Esophagus squamous epithelium (tissue), 5 donors: ENCODE data around the gene OSBPL9. TPM values are rescaled to one million over a fixed set of nuclear protein-coding genes. Genes with fewer than 3 reads are reported as not detected.
"Not testable (repeated sequence)": the region's sequence is repeated elsewhere in the genome, so short reads cannot be mapped to it uniquely, and the experiment has no call there.

Experiments used
- DNase-seq: peaks from one replicate; lab custom pipeline; 2025; lab: John Stamatoyannopoulos, UW
- H3K27ac ChIP-seq, 4 donors: fragments of 200-600 bp; sonication (generic); one replicate each; pipeline ENCODE4 v1.5.1; 2016 to 2019; ENCODE audit warnings: mild to moderate bottlenecking in 1 of 4
- H3K27me3 ChIP-seq, 4 donors: fragments of 200-600 bp; sonication (generic); 1 replicate in 3 of 4; 2 replicates in 1 of 4; pipeline versions ENCODE4 v1.5.1 to v1.6.0; 2017 to 2021; ENCODE audit warnings: antibody characterized with exemption in 1 of 4
- H3K36me3 ChIP-seq, 3 donors: fragments of 200-600 bp; sonication (generic); one replicate each; pipeline ENCODE4 v1.5.1; 2016 to 2019
- H3K4me1 ChIP-seq, 3 donors: fragments of 200-600 bp; sonication (generic); one replicate each; pipeline ENCODE4 v1.5.1; 2017 to 2019
- H3K4me3 ChIP-seq, 4 donors: fragments of 200-600 bp; sonication (generic); 1 replicate in 3 of 4; 2 replicates in 1 of 4; pipeline ENCODE4 v1.5.1; 2016 to 2019; ENCODE audit warnings: mild to moderate bottlenecking in 2 of 4, moderate library complexity in 1 of 4
- H3K9me3 ChIP-seq, 3 donors: fragments of 200-600 bp; sonication (generic); one replicate each; pipeline ENCODE4 v1.5.1; 2016 to 2019
- CTCF ChIP-seq, 6 experiments: fragments of 450-650 bp in 4 of 6; fragments of 200-600 bp in 2 of 6; sonication (generic) in 2 of 6; IDR thresholded peaks; one replicate each; pipeline ENCODE4 v1.5.1; 2016 to 2019; ENCODE audit warnings: antibody characterized with exemption in 6 of 6, mild to moderate bottlenecking in 4 of 6, moderate library complexity in 4 of 6
- POLR2A ChIP-seq, 4 donors: fragments of 450-650 bp; IDR thresholded peaks; one replicate each; pipeline ENCODE4 v1.6.1; 2017; ENCODE audit warnings: antibody characterized with exemption in 4 of 4, mild to moderate bottlenecking in 4 of 4, moderate library complexity in 3 of 4
- WGBS, 2 donors: methylation state at CpG; one replicate each; pipeline ENCODE4 v1.1.5; 2018; 5-methylcytosine and 5-hydroxymethylcytosine counted together
- intact Hi-C: fragments of 100-400 bp; cut with DNase I; formaldehyde crosslinking; loops from one replicate; pipeline ENCODE4 v1.15.0; 2022
- total RNA-seq, 4 donors: library from RNA; depleted of rRNA; stranded (reverse); fragments of >200 nt; gene quantifications; one replicate each; pipeline ENCODE4 v1.1.0, GENCODE V29; 2016
- donor health status: DM: yes; HTN: yes; CAD: no.

Gene OSBPL9
- total RNA-seq, 4 donors from 2014 or later: 13.9 to 71.9 (median 37.4) TPM

- intact Hi-C loops: no loop called here
- no peak overlapping the region for H3K27ac ChIP-seq
- 48 to 55% methylated on average over 6 of the region's 6 CpGs for WGBS, 2 donors
- H3K4me3 ChIP-seq: no peak overlapping the region
- no peak for DNase-seq
- TF ChIP-seq POLR2A (IDR thresholded peaks at IDR 0.05) (no peak), CTCF (IDR thresholded peaks at IDR 0.05) (no peak)
- H3K36me3 ChIP-seq: no peaks in the 10 kb centered on the region
- no peaks in the 10 kb centered on the region for H3K9me3 ChIP-seq
- H3K4me1 ChIP-seq: peaks cover 0 to 15% (median 0%) of the 10 kb centered on the region in 3 donors
- H3K27me3 ChIP-seq: no peaks in the 10 kb centered on the region
These were observed 9.2 kb upstream of the OSBPL9 start for GRCh38 chr1:51607681-51608095.

- intact Hi-C loops, H3K9me3 ChIP-seq, H3K4me3 ChIP-seq, DNase-seq, H3K36me3 ChIP-seq, H3K27me3 ChIP-seq, H3K27ac ChIP-seq: not testable (repeated sequence)
- 80 to 97% methylated on average over 6 of the region's 6 CpGs for WGBS, 2 donors
- peaks cover 0 to 24% (median 5%) of the 10 kb centered on the region in 3 donors for H3K4me1 ChIP-seq
These were observed 6.8 kb upstream of the OSBPL9 start for GRCh38 chr1:51610104-51610503.

GRCh38 chr1:51610637-51611036 is 6.3 kb upstream of the OSBPL9 start:
- Histone ChIP-seq H3K27me3 (no peaks in the 10 kb centered on the region), H3K9me3 (no peaks in the 10 kb centered on the region), H3K36me3 (no peaks in the 10 kb centered on the region), H3K4me3 (no peak overlapping the region), H3K4me1 (peaks cover 0 to 24% (median 5%) of the 10 kb centered on the region in 3 donors), H3K27ac (no peak overlapping the region)
- TF ChIP-seq POLR2A (IDR thresholded peaks at IDR 0.05) (no peak), CTCF (IDR thresholded peaks at IDR 0.05) (no peak)
- 78 to 80% methylated on average over 4 of the region's 4 CpGs for WGBS, 2 donors
- no peak for DNase-seq
- intact Hi-C loops: no loop called here

- no peak for TF ChIP-seq CTCF (IDR thresholded peaks at IDR 0.05)
- no peak for TF ChIP-seq POLR2A (IDR thresholded peaks at IDR 0.05)
- WGBS, 2 donors: 27% methylated on average over 2 of the region's 2 CpGs
- H3K4me1 ChIP-seq: peaks cover 6 to 33% (median 11%) of the 10 kb centered on the region in 3 donors
- DNase-seq: no peak
- H3K9me3 ChIP-seq: no peaks in the 10 kb centered on the region
- intact Hi-C loops: no loop called here
- no peaks in the 10 kb centered on the region for H3K36me3 ChIP-seq
- no peaks in the 10 kb centered on the region for H3K27me3 ChIP-seq
- peak overlapping the region in 3 of 4 donors; percentile 14 to 65 (median 56) for H3K27ac ChIP-seq
- H3K4me3 ChIP-seq: no peak overlapping the region
These were observed 4.4 kb upstream of the OSBPL9 start for GRCh38 chr1:51612447-51612961.

GRCh38 chr1:51615780-51616291 is 1.1 kb upstream of the OSBPL9 start:
- Histone ChIP-seq H3K4me1 (peaks cover 6 to 66% (median 16%) of the 10 kb centered on the region in 3 donors), H3K36me3 (no peaks in the 10 kb centered on the region), H3K27ac (no peak overlapping the region), H3K4me3 (peak overlapping the region in 1 of 4 donors; percentile 87), H3K9me3 (no peaks in the 10 kb centered on the region), H3K27me3 (no peaks in the 10 kb centered on the region)
- TF ChIP-seq CTCF (IDR thresholded peaks at IDR 0.05) (no peak), POLR2A (IDR thresholded peaks at IDR 0.05) (no peak)
- intact Hi-C loops: no loop called here
- no peak for DNase-seq
- 89 to 98% methylated on average over 7 to 10 of the region's 10 CpGs for WGBS, 2 donors
